BJ (cell line): Measurements from ENCODE around the gene PIP5K1B. TPM values are rescaled to one million over a fixed set of nuclear protein-coding genes. Genes with fewer than 3 reads are reported as not detected.

Source experiments
- CTCF ChIA-PET: fragments of 350-600 bp; formaldehyde crosslinking; extraction: SDS; loops from one replicate; lab custom pipeline; 2021; ENCODE audit warnings: antibody characterized with exemption, inconsistent platforms; lab: Yijun Ruan, JAX
- POLR2A ChIA-PET: fragments of 300-600 bp; sonication (Branson Sonifier 250); formaldehyde crosslinking; extraction: SDS; loops from one replicate; lab custom pipeline; 2021; ENCODE audit warnings: antibody characterized with exemption; lab: Charles Lee
- DNase-seq: peaks from one replicate; pipeline ENCODE4 v3.0.0-alpha.2; 2011; ENCODE audit warnings: low read depth
- H3K27me3 ChIP-seq: 2 replicates; pipeline ENCODE4 v1.6.0; 2011; ENCODE audit warnings: low read length; ENCODE audit not compliant: control insufficient read depth, insufficient read depth
- H3K36me3 ChIP-seq: 2 replicates; pipeline ENCODE4 v1.5.1; 2011; ENCODE audit warnings: low read length; ENCODE audit not compliant: control insufficient read depth, insufficient read depth
- H3K4me3 ChIP-seq: 2 replicates; pipeline ENCODE4 v1.5.1; 2011; ENCODE audit warnings: low read depth, mild to moderate bottlenecking, control low read depth, low read length
- polyA plus RNA-seq: library from polyadenylated mRNA; depleted of rRNA; stranded (reverse); fragments of >200 nt; gene quantifications from 2 replicates; pipeline ENCODE4 v1.2.3, GENCODE V29; 2011
- TF ChIP-seq, protein P1 (sequence below): IDR thresholded peaks from 2 replicates; pipeline ENCODE4 v1.5.1; 2011; ENCODE audit warnings: low read depth, mild to moderate bottlenecking, control low read depth, inconsistent platforms, low read length, moderate library complexity; ENCODE audit not compliant: insufficient read depth

Gene PIP5K1B
- polyA plus RNA-seq, 1 experiment, result not detected

DNA sequence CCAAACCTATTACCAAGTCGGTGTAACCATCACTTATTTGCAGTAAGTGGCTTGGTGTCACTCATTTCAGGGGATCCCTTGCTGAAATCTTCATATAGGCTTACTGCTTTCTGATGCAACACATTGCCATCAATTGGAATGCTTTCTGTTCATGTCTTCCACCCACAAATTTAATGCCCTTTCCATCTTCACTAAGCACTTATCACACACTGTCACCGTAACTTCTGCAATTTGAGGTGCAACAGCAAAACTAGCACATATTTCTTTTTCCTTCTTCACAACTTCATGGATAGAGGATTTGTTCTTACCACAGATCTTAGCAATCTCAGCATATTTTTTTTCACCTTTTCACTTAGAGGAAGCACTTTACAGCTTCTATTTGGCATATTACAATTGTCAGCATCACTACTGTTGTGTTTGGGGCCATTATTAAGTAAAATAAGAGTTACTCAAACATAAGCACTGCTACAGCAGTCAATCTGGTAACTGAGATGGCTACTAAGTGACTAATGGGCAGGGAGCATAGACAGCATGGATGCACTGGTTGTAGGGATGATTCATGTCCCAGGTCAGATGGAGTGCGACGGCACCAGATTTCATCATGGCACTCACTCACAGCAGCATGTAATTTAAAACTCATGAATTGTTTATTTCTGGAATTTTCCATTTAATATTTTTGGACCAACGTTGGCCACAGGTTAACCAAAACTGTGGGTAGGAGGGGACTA is 70.1 kb downstream of the PIP5K1B start:
- POLR2A ChIA-PET, result no interaction called here
- TF ChIP-seq, protein P1, sequence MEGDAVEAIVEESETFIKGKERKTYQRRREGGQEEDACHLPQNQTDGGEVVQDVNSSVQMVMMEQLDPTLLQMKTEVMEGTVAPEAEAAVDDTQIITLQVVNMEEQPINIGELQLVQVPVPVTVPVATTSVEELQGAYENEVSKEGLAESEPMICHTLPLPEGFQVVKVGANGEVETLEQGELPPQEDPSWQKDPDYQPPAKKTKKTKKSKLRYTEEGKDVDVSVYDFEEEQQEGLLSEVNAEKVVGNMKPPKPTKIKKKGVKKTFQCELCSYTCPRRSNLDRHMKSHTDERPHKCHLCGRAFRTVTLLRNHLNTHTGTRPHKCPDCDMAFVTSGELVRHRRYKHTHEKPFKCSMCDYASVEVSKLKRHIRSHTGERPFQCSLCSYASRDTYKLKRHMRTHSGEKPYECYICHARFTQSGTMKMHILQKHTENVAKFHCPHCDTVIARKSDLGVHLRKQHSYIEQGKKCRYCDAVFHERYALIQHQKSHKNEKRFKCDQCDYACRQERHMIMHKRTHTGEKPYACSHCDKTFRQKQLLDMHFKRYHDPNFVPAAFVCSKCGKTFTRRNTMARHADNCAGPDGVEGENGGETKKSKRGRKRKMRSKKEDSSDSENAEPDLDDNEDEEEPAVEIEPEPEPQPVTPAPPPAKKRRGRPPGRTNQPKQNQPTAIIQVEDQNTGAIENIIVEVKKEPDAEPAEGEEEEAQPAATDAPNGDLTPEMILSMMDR, result no peak
- CTCF ChIA-PET, result no interaction called here

DNA sequence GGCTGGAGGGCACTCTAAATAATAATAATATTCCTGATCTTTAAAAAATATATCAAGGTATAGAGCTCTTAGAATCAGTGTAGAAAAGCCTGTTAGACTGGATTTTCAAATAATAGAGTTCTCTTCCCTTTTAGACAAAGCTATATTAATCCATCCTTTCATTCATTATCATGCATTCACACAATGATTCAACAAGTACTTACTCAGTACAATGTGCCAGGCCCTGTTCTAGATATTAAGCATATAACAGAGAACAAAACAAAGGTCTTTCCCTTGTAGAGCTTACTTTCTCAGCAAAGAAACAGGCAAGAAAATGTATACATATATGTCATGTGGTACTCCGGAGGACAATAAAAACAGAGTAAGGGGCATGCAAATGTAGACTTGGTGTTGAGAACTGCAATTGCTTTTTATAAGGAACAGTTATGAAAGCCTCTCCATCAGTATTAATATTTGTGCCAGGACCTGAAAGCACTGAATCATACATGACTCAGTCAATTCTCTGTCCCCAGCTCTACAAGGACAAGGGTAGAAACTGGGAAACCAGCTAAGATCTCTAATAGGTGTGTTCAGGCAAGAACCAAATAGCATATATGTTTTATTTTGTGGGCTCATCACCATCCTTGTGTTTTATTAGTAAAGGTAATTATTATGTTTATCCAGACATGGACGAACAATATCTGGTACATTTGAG is 72.2 kb downstream of the PIP5K1B start:
- DNase-seq, result no peak
- no peaks in the 10 kb centered on the region for H3K36me3 ChIP-seq
- POLR2A ChIA-PET, result no interaction called here
- H3K27me3 ChIP-seq, result no peaks in the 10 kb centered on the region
- TF ChIP-seq, protein P1, result no peak
- H3K4me3 ChIP-seq, result no peak overlapping the region
- CTCF ChIA-PET, result no interaction called here

More for the DNA sequence above, 70.1 kb downstream of the PIP5K1B start:
- Histone ChIP-seq H3K4me3 (no peak overlapping the region), H3K36me3 (no peaks in the 10 kb centered on the region), H3K27me3 (no peaks in the 10 kb centered on the region)
- DNase-seq, result no peak

DNA sequence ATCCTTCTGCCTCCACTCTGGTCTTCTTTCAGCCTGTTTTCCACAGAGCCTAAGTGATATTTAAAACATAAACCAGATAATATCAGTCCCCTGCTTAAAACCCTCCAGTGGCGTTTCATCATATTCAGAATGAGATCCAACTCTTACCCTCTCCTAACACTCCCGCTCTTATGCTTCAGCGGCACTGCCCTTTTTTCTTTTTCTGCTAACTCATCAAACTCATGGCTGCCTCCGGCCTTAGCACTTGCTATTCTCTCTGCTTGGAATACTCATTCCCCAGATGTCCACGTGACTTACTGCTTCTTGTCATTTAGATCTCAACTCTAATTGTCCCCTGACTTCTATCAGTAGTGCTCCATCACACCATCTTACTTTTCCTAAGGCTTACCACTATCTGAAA is 73.6 kb downstream of the PIP5K1B start:
- CTCF ChIA-PET, result no interaction called here
- POLR2A ChIA-PET, result no interaction called here
- no peak for DNase-seq
- H3K36me3 ChIP-seq, result no peaks in the 10 kb centered on the region
- TF ChIP-seq, protein P1, result no peak
- no peak overlapping the region for H3K4me3 ChIP-seq
- H3K27me3 ChIP-seq, result no peaks in the 10 kb centered on the region

DNA sequence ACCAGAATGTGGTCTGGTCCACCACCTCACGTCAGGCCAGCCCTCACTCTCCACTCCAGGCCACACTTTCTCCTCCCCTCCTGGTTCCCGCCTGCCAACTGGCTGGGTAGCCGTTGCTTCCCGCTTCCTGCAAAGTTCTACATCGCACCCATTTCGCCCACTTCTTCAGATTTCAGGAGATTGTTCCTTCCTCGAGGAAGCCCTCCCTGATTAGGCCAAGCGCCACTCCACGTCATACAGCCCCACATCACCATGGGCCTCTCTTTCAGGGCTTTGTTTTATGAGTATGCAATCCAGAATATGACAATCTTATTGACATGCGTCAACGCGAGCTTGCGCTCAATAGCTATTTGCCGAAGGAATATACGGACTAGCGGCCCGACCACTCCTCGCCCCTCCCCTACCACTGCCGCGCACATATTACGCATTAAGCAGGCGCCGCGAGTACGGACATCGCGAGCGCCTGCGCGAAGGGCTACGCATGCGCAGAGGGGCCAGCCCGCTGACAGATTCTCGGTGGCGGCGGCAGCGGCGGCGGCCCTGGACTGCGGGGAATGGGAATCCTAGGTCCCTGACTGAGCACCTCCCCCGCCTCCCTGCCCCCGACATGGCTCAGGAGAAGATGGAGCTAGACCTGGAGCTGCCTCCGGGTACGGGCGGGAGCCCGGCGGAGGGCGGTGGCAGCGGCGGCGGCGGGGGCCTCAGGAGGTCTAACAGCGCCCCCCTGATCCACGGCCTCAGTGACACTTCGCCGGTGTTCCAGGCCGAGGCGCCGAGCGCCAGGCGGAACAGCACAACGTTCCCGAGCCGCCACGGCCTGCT is 74.7 kb downstream of the PIP5K1B start:
- H3K36me3 ChIP-seq, result no peaks in the 10 kb centered on the region
- ChIA-PET CTCF (no interaction called here), POLR2A (interaction anchor here (0.5 kb wide), 1 partner anchor 37 kb away, joined by 3 read pairs; no protein-coding TSS in a partner anchor)
- DNase-seq, result peak; percentile 46
- no peaks in the 10 kb centered on the region for H3K27me3 ChIP-seq
- H3K4me3 ChIP-seq, result peak overlapping the region; percentile 63
- TF ChIP-seq, protein P1, result peak; percentile 35

DNA sequence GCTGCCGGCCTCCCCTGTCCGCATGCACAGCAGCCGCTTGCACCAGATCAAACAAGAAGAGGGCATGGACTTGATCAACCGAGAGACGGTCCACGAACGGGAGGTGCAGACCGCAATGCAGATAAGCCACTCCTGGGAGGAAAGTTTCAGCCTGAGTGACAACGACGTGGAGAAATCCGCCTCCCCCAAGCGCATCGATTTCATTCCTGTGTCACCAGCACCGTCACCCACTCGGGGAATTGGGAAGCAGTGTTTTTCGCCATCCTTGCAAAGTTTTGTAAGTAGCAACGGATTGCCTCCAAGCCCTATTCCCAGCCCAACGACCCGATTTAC is 75.3 kb downstream of the PIP5K1B start:
- DNase-seq, result no peak
- no peaks in the 10 kb centered on the region for H3K27me3 ChIP-seq
- ChIA-PET POLR2A (no interaction called here), CTCF (no interaction called here)
- TF ChIP-seq, protein P1, result no peak
- H3K4me3 ChIP-seq, result peak overlapping the region; percentile 63
- no peaks in the 10 kb centered on the region for H3K36me3 ChIP-seq
